ENCODE results near the gene INTS2. TPM values are rescaled to one million over a fixed set of nuclear protein-coding genes. Genes with fewer than 3 reads are reported as not detected.

The INTS2 gene
- total RNA-seq, 2 donors from 2014 or later = 22.3 to 28.2 TPM

GRCh38 chr17:61834610-61835009 lies 93.2 kb downstream of the INTS2 start:
- no peak for DNase-seq
- no peak for TF ChIP-seq CTCF (conservative IDR thresholded peaks at IDR 0.05)

DNA sequence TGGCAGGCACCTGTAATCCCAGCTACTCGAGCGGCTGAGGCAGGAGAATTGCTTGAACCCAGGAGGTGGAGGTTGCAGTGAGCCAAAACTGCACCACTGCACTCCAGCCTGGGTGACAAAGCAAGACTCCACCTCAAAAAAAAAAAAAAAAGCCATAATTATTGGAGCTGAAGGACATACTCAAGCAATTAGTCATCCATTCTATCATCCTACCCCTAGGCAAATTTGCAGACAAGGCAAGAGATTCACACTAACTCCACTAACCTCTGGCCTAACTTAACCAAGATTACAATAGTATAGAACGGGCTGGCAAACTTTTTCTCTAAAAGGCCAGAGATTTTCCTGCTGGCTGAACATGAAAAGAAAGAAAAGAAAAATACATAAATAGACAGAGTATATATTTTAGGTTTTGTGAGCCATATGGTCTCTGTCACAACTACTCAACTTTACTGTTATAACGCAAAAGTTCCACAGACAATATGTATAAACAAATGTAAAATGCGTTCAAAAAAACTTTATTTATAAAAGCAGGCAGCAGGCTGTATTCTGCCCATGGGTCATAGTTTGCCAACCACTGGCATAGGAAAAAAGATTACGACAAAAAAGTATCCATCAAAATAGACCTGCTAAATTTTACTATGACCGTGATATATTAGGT lies 94.1 kb downstream of the INTS2 start:
- peak overlapping the region; percentile 25 for H3K27ac Mint-ChIP-seq
- Histone ChIP-seq H3K9me3 (ENCODE audit: control insufficient read depth, low read length) (peaks cover 5% of the 10 kb centered on the region), H3K4me1 (ENCODE audit: control insufficient read depth, insufficient read depth, low read length) (no peaks in the 10 kb centered on the region), H3K27ac (ENCODE audit: low read depth, low read length) (no peak overlapping the region), H3K27me3 (ENCODE audit: control insufficient read depth, insufficient read depth, low read length, poor library complexity, severe bottlenecking) (no peaks in the 10 kb centered on the region), H3K36me3 (ENCODE audit: control insufficient read depth, insufficient read depth, low read length) (peaks cover 18% of the 10 kb centered on the region), H3K4me3 (ENCODE audit: low read length) (no peak overlapping the region), H3K9ac (ENCODE audit: extremely low read depth, low read length, poor library complexity, severe bottlenecking) (no peak overlapping the region)
- H3K36me3 Mint-ChIP-seq (ENCODE audit: low read depth) = peaks cover 21% of the 10 kb centered on the region
- 83 to 100% methylated on average over 2 to 6 of the region's 7 CpGs for WGBS, 2 experiments (ENCODE audit: insufficient coverage in 1 of 2, insufficient read length in 1 of 2)
- TF ChIP-seq CTCF (conservative IDR thresholded peaks at IDR 0.05) = no peak
- peaks cover 3% of the 10 kb centered on the region for H3K4me1 Mint-ChIP-seq
- H3K4me3 Mint-ChIP-seq = no peak overlapping the region
- DNase-seq = no peak
- no peaks in the 10 kb centered on the region for H3K27me3 Mint-ChIP-seq (ENCODE audit: insufficient read depth)
- no peaks in the 10 kb centered on the region for H3K9me3 Mint-ChIP-seq

More at GRCh38 chr17:61834610-61835009, 93.2 kb downstream of the INTS2 start:
- Histone ChIP-seq H3K36me3 (ENCODE audit: control insufficient read depth, insufficient read depth, low read length) (peaks cover 16% of the 10 kb centered on the region), H3K27me3 (ENCODE audit: control insufficient read depth, insufficient read depth, low read length, poor library complexity, severe bottlenecking) (no peaks in the 10 kb centered on the region), H3K9me3 (ENCODE audit: control insufficient read depth, low read length) (no peaks in the 10 kb centered on the region), H3K27ac (ENCODE audit: low read depth, low read length) (no peak overlapping the region), H3K4me1 (ENCODE audit: control insufficient read depth, insufficient read depth, low read length) (no peaks in the 10 kb centered on the region), H3K9ac (ENCODE audit: extremely low read depth, low read length, poor library complexity, severe bottlenecking) (no peak overlapping the region), H3K4me3 (ENCODE audit: low read length) (no peak overlapping the region)
- Mint-ChIP-seq H3K9me3 (no peaks in the 10 kb centered on the region), H3K36me3 (ENCODE audit: low read depth) (peaks cover 14% of the 10 kb centered on the region), H3K27ac (no peak overlapping the region), H3K4me1 (peaks cover 3% of the 10 kb centered on the region), H3K4me3 (no peak overlapping the region), H3K27me3 (ENCODE audit: insufficient read depth) (no peaks in the 10 kb centered on the region)
- 94% methylated on average over 2 of the region's 2 CpGs for WGBS, 2 experiments (ENCODE audit: insufficient coverage in 1 of 2, insufficient read length in 1 of 2)

- no peak overlapping the region for H3K27ac ChIP-seq (ENCODE audit: low read depth, low read length)
- 93 to 100% methylated on average over 1 to 3 of the region's 3 CpGs for WGBS, 2 experiments (ENCODE audit: insufficient coverage in 1 of 2, insufficient read length in 1 of 2)
- no peak overlapping the region for H3K9ac ChIP-seq (ENCODE audit: extremely low read depth, low read length, poor library complexity, severe bottlenecking)
- H3K4me3 ChIP-seq (ENCODE audit: low read length) = no peak overlapping the region
- H3K4me1 ChIP-seq (ENCODE audit: control insufficient read depth, insufficient read depth, low read length) = no peaks in the 10 kb centered on the region
- DNase-seq = no peak
- no peaks in the 10 kb centered on the region for H3K27me3 ChIP-seq (ENCODE audit: control insufficient read depth, insufficient read depth, low read length, poor library complexity, severe bottlenecking)
- TF ChIP-seq CTCF (conservative IDR thresholded peaks at IDR 0.05) = no peak
- H3K4me3 Mint-ChIP-seq = no peak overlapping the region
- peaks cover 3% of the 10 kb centered on the region for H3K4me1 Mint-ChIP-seq
- no peaks in the 10 kb centered on the region for H3K27me3 Mint-ChIP-seq (ENCODE audit: insufficient read depth)
- peaks cover 32% of the 10 kb centered on the region for H3K36me3 Mint-ChIP-seq (ENCODE audit: low read depth)
- peaks cover 26% of the 10 kb centered on the region for H3K36me3 ChIP-seq (ENCODE audit: control insufficient read depth, insufficient read depth, low read length)
- H3K9me3 ChIP-seq (ENCODE audit: control insufficient read depth, low read length) = peaks cover 16% of the 10 kb centered on the region
- H3K27ac Mint-ChIP-seq = no peak overlapping the region
- H3K9me3 Mint-ChIP-seq = peaks cover 8% of the 10 kb centered on the region
Observed at GRCh38 chr17:61832463-61832862, 95.3 kb downstream of the INTS2 start.
